SHP77 (cell line): ENCODE measurements around the gene KIAA0513.

ENCODE experiments used
- DNase-seq, 2 experiments: peaks; one replicate each; lab custom pipeline; 2025; lab: John Stamatoyannopoulos, UW

The KIAA0513 gene

DNA sequence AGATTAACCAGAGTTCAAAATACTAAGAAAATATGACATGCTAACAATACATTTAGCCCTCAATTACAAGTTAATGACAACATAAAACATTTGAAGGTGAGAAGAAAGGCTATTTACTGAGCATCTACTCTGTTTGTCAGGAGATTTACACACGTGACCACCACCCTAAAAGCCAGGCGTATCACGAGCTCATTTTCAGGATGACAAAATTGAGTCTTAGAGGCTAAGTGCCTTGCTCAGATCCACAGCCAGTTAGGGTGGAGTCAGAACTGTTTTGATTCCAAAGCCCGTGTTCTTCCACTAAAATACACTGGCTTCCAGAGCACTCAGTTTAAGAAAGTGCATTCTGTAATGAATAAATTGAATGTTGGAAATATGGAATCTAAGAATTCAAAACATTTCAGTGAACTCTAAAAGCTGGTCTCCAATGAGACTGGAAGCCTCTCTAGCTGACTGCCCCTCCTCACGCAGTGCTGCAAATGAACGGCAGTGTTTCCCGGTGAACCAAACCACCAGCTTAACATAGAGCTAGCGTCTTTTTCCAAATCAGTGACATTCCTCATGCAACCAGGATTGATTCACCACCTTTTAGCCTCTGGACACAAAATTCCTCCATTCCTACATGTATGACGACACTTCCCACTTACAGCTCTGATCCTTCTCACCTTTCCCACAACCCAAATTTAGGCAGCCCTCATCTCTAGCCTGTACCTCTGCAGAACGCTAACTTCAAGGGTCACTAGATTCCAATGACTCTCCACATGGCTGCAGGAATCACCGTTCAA is 22.1 kb upstream of the KIAA0513 start:
- no peak for DNase-seq

DNA sequence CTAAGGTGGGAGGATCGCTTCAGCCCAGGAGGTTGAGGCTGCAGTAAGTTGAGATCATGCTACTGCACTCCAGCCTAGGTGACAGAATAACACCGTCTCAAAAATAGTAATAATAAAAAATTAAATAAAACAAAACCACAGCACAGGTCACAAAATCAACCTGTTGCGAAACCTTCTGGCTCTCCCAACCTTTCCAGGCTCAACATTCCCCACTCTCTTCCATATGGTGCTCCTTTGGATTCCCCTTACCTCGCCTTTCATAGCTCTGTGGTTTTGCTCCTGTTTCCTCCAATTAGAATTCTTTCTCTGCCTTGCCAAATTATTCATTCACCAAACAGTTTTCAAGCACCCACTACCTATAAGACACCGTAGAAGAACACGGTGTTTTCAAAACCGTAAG is 21.0 kb upstream of the KIAA0513 start:
- no peak for DNase-seq

DNA sequence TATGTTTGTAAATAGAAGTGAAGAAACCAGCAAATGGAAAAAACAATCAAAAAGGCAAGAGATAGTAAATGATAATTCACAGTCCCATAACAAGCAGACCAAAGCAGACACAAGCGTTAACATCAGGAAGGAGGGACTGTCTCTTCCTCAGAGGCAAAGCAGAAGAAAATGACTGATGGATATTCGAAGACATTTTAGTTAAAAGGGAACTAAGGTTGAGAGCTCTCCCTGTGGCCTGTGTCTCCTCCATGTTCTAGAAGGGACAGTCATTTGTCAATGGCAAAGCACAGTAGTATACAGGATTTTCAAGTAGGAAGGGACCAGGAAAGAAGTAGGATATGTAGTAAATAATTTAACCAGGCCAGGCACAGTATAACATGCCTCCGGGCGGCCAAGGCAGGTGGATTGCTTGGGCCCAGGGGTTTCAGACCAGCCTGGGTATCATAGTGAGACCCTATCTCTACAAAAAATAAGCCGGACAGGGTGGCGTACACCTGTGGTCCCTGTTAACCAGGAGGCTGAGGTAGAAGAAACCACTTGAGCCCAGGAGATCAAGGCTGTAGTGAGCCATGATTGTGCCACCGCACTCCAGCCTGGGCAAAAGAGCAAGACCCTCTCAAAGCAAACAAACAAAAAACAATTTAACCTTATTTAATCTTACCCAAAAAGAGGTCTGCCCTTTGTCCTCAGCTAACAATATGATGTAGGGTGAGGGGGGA is 19.9 kb upstream of the KIAA0513 start:
- DNase-seq: no peak

DNA sequence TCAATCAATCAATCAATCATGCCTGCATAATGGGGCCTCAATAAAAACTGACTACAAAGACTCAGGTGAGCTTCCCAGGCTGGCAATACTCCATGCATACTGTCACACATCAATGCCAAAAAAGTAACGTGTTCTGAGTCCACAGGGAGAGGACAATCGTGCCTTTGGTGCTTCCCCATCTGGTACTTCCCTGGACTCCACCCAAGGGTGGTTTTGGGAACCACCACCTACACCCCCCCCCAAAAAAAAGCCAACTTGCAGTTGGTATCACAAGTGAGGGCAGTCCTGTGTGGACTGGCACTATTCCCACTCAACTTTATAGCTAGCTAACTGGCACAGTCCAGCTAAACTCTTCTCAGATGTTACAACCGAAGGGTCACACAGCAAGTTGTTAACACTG is 19.3 kb upstream of the KIAA0513 start:
- no peak for DNase-seq

DNA sequence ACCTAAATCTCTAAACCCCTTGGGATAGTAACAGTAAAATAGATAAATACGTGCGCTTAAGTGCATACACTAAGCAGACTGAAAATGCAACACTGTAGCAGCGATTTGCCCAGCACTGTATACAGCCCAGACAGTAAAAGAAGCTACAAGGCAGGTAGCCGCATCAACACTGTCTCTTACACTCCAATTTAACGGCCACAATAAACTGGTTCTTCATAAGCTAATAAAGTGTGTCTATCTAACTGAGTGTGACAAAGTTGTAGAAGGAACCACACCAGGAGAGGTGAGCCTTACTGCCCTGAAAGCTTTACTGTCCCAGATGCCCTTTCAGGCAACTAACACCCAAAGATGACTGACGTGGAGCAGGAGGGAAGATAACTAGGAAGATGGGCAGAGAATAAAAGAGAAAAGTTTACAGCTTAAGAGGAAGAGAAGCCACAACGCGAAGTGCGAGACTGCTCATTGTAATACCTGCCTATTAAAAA is 17.1 kb upstream of the KIAA0513 start:
- DNase-seq: no peak

DNA sequence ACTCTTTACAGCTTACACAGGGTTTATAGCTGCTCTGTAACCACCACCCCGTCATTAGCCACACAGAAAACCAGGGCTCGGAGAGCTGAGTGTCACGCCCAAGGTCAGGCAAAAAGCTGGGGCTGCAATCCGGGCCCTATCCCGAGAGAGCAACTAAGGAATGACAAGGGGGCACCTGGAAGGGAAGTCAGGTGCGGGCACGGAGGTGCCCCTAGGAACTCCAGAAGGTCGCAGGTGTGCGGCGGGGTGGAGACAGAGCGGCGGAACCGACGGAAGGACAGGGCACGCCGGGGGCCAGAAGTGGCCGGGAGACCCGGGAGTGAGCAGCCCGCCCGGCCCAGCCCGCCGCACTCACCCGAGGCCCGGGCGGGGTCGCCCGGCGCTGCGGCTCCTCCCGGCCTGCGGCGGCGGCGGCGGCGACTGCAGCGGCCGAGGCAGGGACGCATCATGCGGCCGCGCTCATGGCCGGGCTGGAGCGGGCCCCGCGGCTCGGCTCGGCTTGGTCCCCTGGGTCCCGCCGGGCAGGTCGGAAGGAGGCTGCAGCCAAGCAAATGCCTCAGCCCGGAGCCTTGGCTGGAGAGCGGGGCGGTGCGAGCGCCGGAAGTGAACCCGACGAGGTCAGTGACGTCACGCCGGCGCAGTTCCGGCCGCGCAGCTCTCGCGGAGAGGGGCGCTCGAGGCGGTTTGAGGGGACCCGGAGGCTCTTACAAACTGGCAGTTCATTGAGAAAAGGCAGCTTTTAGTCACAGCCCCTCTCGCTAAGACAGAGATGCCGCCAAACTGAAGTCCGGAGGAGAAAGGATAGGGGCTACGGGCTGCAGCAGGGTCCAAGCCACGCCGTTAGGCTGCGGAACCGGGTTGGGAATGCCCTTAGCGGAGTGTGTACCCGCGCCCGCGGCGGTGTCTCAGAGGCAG is 16.4 kb upstream of the KIAA0513 start, which contains the start of gene ZDHHC7:
Gene ZDHHC7, minus strand, starts transcription at position 605 of the 915 bp plus-strand sequence. CDS start 20,917 bp downstream, outside the sequence.
- peak; percentile 82 to 90 for DNase-seq

DNA sequence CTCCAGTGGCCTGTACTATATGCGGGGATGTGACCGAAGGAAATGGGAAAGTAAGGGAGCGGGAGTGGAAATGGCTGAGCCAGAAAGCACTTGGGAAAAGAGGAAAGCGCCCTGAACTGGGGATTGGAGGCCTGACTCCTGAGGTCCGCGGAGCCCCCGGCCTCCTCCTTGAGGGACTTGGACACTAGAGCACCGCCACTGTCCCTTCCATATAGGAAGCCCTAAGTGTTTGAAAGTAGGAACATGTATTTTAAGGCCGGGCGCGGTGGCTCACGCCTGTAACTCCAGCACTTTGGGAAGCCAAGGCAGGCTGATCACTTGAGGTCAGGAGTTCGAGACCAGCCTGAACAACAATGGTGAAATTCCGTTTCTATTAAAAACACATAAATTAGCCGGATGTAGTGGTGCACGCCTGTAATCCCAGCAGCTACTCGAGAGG is 15.7 kb upstream of the KIAA0513 start:
- peak in 1 of 2 experiments; percentile 71 for DNase-seq

DNA sequence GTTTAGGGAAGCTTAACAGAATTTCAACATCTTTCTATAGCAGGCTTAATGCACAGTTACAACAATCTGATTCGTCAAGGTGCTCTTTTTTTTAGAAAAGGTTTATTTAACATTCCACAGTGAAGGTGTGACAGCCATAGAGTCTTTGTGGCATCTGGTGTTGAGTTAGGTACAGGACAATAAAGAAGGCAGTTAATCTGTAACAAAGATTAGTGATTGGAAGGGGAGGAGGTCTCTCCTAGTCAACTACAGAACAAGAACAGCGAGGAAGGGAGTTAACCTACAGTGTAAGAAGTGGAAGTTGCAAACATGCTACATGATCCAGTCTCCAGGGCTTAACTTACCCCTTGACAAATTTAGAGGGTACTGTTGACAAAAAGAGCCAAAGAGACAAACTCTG is 13.3 kb upstream of the KIAA0513 start:
- no peak for DNase-seq

DNA sequence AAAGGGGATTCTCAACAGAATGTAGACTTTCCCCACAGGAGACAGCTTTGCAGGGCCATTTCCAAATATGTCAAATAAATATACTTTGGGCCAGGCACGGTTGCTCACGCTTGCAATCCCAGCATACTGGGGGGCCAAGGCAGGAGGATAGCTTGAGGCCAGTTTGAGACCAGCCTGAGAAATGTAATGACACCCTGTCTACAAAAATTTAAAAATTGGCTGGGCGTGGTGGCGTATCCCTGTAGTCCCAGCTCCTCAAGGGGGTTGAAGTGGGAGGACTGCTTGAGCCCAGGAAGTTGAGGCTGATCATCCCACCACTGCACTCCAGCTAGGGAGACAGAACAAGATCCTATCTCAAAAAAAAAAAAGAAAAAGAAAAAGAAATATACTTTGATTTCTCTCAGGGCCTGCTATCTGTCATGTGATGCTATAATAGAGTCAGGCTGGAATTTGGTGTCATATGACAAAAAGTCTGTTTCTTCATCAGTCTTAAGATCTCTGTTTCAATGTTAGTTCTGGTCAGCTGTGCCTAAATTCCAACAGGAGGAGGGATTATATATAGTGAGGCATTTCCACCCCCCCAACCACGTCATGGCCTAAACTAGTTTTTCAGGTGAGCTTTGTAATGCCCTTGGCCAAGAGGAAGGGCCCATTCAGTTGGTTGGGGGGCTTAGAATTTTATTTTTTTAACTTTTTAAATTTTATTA is 12.0 kb upstream of the KIAA0513 start:
- DNase-seq: no peak

DNA sequence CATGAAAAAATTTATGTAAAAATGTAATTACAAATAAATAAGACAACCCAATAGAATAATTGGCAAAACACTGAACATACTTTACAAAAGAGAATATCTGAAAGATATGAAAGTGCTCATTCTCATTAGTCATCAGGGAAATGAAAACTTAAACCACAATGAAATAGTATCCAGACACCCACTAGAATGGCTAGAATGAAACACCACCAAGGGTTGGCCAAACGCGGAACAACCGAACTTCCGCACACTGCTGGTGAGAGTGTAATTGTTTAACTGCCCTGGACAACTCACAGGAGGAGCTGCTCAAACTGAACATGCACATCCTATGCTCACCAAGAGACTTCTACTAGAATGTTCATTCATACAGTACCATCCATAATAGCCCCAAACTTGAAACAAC is 10.4 kb upstream of the KIAA0513 start:
- no peak for DNase-seq

DNA sequence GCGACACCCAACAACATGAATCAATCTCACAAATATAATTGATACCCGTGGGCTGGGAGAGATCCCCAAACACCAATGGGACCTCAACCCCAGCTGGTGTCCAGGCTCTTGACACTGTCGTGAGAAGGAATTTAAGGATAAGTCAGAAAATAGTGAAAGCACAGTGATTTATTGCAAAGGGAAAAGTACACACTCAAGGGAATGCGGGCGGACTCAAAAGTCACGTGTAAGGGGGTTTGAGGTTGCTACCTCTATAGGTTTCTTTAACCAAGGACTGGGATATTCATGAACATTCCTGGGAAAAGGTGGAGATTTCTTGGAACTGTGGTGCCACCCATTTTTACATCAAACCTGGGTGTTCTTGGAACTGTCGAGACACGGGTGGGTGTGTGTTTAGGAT is 10.0 kb upstream of the KIAA0513 start:
- DNase-seq: no peak

DNA sequence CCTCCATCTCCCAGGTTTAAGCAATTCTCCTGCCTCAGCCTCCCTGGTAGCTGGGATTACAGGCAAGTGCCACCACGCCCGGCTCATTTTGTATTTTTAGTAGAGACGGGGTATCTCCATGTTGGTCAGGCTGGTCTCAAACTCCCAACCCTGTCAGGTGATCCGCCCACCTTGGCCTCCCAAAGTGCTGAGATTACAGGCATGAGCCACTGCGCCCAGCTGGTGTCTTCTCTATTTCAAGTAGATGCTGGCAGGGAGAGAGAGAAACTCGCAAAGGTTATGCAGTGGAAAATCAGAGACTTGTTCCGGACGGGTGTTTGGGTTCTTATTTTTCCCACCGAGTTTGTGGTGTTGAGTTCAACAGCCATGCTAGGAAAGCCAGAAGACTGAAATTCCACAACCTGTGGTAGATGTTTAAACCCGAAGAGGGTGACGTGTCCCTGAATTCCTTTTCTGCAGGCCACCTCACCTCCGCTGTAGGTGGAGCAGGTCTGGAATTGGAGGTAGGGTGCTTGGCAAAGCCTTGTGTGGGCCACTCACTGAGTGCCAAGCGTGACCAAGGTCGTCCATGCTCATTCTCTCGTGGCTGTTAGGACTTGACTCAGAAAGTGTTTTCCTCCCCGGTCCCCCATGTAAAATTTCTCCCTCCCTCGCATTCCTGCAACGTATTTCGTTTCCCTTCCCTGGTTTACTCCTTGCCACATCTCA is 8.9 kb upstream of the KIAA0513 start:
- DNase-seq: no peak

DNA sequence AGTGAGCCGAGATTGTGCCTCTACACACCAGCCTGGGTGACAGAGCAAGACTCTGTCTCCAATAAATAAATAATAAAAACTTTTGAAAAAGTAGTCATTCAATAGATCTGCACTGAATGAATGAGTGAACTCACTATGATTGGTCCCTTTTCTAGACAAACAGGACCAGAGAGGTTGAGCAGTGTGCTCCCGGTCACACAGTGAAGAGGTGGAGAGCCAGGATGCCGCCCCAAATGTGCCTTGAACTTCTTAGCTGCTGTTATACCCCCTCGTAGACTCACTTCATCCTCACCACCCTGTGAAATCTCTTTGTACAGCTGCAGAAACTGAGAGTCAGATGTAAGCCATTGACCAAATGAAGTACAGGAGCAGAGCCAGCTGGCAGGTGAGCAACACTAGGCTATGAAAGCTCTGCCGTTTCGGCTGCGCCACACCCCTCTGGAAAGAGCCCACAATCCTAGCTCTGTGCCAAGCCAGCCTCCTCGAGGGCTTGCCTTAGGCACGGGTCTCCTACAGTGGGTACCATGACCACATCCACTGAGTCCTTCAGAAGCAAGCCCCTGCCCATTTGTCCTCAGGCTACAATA is 7.8 kb upstream of the KIAA0513 start:
- DNase-seq: peak; percentile 36 to 56

DNA sequence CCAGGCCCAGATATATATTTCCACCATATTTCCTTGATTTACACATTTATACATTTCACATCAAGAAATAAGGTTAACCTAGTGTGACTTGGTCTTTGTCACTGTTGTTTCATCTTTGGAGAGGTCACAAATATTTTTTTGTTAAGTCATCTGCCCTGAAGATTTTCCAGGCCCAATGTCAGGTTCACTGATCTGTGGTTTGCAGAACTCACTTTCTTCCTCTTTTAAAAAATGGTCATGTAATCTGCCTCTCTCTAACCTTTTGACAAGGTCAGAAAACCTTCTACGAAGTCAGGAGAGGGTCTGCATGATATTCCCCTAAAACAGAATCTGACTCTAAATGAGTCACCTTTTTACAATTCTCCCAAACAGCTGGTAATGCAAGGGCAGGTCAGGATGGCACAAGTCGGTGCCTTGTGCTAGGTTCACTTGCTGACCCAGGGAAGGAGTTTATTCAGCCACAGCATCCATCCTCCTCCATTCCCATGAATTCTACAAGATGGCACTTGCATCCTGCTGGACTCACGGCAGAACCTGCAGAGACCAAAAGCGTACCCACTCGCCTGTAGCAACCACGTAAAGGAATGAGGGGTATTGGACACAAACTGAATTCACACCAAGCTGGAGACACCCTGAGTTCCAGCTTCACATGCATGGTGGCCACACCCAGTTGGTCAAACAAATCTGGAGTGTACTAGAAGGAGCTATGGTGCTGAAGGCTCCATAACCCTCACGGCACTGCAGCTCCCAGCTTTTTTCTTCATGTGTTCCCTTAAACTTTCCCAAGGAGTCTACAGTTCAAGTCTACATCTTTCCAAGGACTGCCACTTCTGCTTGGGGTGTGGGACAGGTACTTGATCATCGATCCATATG is 1.6 kb upstream of the KIAA0513 start:
- no peak for DNase-seq

DNA sequence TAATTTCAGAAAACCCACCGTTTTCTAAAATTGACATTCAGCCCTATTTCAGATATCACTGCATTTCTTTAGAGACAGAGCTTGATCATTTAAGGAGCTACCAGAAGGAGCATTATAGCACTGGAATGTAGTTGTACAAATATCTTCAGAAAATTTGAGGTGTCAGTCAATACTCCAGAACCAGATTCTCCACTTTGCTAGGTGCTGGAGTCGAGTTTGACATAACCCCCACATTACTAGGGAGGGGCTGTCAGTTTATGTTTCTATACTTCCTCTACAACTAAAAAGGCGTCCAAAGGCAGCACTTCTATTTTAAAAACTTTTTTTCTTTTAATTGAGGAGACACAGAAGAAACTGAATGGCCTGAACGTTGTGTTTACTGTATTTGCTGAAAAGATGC is 892 bp upstream of the KIAA0513 start:
- DNase-seq: no peak

DNA sequence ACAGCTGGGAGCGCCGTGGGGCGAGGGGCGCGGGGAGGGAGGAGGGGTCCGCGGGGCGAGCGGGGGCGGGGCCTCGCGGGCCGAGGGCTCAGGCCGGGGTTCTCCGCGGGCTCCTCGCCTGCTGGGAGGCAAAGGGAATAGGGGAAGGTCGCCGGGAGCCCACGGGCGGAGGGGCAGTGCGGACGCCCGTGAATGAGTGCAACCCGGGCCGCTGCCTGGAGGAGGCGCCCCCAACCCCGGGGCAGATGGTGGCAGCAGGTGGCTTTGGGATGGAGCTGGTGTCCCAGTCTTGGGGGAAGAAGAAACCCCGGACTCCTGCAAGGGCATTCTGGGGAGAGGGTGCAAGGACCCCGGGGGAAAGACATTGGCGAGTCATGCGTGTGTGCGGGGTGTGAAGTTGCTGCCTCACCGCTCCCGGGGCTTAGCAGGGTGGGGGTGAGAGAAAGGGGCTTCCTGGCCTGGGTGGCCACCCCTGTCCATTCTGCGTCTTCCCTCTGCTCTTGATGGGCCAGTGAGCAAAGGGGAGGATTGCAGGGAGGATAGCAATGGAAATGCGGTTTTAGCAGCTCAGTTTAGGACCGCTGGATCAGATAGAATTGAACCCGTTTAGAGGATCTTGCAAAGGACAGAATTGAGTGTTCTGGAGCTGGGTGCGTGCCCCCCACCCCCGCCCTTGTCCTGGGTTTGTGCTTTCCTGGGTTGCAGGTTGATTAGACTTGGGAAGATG is 526 bp downstream of the KIAA0513 start:
- DNase-seq: no peak

DNA sequence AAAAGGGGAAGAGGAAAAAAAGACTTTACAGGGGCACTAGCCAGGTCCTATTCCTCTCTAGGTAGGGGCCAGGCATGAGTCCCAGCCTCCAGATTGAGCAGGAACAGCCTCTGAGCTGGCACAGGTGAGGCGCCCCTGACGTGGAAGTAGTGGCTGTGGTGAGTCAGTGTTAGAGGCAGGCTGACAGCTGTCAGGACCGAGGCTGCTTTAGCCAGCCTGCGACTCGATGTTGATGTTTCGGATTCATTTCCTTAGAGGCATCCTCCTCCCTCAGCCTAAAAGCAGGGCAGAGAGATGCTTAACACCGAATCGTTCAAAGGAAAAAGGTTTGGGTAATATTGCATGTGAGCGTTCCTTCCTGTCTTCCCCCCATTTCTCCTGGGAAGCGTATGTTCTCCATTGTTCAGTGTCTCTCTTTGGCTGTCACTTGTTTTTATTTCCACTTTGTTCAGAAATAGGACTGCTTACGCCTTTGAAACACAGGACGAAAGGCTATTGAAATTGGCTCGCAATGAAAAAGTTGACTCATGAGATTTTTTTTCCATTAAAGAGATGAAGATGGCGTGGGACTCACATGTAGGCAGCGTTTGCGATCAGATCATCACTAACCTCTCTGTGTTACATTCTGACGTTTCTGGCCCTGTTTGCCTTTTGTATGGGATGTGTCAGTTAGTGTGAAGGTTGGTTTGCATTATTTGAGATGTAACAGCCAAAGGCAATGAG is 1.3 kb downstream of the KIAA0513 start:
- peak; percentile 29 to 35 for DNase-seq

DNA sequence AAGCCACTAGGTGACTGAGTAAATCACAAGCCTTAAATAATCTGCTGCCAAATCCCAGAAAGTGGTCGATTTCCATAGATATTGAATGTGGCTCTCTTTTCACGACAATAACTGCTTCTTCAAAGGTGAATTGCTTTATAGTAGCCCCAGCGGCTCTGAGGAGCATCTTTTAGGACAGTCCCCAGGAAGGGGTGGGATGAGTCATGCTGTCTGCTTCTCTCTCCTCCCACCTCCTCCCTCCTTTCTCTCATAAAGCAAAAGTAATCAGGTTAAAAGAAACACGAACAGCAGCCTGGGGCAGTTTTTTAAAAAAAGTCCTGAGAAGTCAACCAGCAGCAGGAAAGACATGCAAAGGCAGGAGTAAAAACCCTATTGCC is 1.8 kb downstream of the KIAA0513 start:
- DNase-seq: no peak
